IPS DF 6.9 (cell line): ENCODE measurements around the gene PLPP7.

Experiments
- DNase-seq: peaks from one replicate; pipeline ENCODE4 v3.0.0-alpha.2; 2013; ENCODE audit warnings: low read depth, low spot score
- H3K27ac ChIP-seq: one replicate; pipeline ENCODE4 v1.5.1; 2013; ENCODE audit warnings: low read length, control low read depth
- H3K27me3 ChIP-seq: 2 replicates; pipeline ENCODE4 v1.6.1; 2013; ENCODE audit warnings: mild to moderate bottlenecking, low read length; ENCODE audit not compliant: control insufficient read depth, insufficient read depth
- H3K36me3 ChIP-seq: 2 replicates; pipeline ENCODE4 v1.6.1; 2013; ENCODE audit warnings: low read length; ENCODE audit not compliant: control insufficient read depth, insufficient read depth
- H3K4me1 ChIP-seq: 2 replicates; pipeline ENCODE4 v1.6.1; 2013; ENCODE audit warnings: low read length; ENCODE audit not compliant: control insufficient read depth, insufficient read depth
- H3K4me3 ChIP-seq: 2 replicates; pipeline ENCODE4 v1.5.1; 2013; ENCODE audit warnings: mild to moderate bottlenecking, low read length
- H3K9me3 ChIP-seq: 2 replicates; pipeline ENCODE4 v1.6.1; 2013; ENCODE audit warnings: low read length, inconsistent platforms; ENCODE audit not compliant: control insufficient read depth, insufficient read depth
- WGBS: extraction: QIAGEN DNeasy Blood & Tissue Kit; methylation state at CpG from one replicate; pipeline ENCODE4 v1.1.7; 2013; ENCODE audit warnings: mixed read lengths, missing lambda C conversion rate; ENCODE audit not compliant: insufficient read length, insufficient coverage; 5-methylcytosine and 5-hydroxymethylcytosine counted together

PLPP7 gene

DNA sequence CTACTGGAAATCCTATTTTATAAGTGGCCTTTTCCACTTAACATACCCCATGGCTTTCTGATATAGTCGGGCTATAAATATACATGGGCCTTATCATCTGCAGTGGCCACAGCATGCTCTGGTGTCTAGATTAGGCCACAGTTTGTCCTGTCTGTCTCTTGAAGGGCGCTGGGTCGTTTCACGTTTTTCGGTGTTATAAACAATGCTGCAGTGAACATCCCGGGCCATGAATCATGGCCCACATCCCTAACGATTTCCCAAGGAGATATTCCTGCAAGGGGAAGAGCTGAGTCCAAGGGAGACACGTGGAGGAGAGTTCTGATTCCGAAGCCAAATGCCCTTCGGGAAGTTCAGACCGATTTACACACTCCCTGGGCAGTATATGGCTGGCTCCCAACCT lies 8.4 kb downstream of the PLPP7 start:
- WGBS = no CpG with 5 or more reads among the region's 11 CpGs
- 0 out of 2 replicates have a peak, but pooled peaks cover 2% of the 10 kb centered on the region for H3K4me1 ChIP-seq
- no peak for DNase-seq

DNA sequence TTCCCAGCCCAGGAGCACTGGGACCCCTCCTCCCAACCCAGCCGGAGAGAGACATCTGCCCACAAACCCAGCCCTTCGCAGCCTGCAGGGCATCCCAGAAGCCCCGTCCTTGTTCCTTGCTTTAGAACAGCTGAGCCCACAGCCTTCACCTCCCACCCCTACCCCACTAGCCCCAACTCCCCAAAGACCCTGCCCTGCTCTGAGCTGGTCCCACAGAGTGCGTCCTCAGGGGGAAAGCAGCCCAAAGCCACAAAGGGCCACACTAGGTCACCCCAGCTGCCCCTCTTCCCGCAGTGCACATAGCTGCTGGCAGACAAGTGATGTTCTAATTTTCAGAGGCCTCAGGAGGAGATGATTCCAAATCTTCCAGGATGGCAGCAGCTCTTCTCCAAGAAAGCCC lies 8.8 kb downstream of the PLPP7 start:
- no CpG with 5 or more reads among the region's 5 CpGs for WGBS
- Histone ChIP-seq H3K4me3 (no peak overlapping the region), H3K9me3 (no peaks in the 10 kb centered on the region), H3K4me1 (0 out of 2 replicates have a peak, but pooled peaks cover 2% of the 10 kb centered on the region), H3K36me3 (no peaks in the 10 kb centered on the region), H3K27me3 (no peaks in the 10 kb centered on the region), H3K27ac (no peak overlapping the region)
- DNase-seq = no peak

More for the DNA sequence above, 8.4 kb downstream of the PLPP7 start:
- Histone ChIP-seq H3K4me3 (no peak overlapping the region), H3K27ac (no peak overlapping the region), H3K36me3 (no peaks in the 10 kb centered on the region), H3K27me3 (no peaks in the 10 kb centered on the region), H3K9me3 (no peaks in the 10 kb centered on the region)

DNA sequence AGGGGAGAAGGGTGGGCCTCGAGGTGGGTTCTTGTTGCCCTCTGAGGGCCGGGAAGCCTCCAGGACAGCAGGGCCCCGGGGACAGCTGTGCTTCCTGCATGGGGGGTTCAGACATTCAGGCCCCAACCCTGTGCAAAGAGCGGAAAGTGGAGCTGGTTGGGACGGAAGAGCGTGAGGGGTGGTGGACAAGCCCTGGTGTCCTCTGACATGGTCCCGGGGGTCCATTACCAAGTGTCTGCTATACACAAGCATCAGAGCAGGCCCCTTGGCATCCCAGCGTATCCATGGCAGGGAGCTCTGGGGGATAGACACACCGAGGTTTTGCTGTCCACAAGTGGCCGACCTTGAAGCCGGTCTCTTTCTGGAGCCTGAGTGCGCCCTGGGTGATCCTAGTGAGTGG lies 9.3 kb downstream of the PLPP7 start:
- Histone ChIP-seq H3K4me3 (no peak overlapping the region), H3K27ac (no peak overlapping the region), H3K9me3 (no peaks in the 10 kb centered on the region), H3K27me3 (no peaks in the 10 kb centered on the region), H3K4me1 (0 out of 2 replicates have a peak, but pooled peaks cover 2% of the 10 kb centered on the region), H3K36me3 (no peaks in the 10 kb centered on the region)
- no peak for DNase-seq
- WGBS = no CpG with 5 or more reads among the region's 12 CpGs

DNA sequence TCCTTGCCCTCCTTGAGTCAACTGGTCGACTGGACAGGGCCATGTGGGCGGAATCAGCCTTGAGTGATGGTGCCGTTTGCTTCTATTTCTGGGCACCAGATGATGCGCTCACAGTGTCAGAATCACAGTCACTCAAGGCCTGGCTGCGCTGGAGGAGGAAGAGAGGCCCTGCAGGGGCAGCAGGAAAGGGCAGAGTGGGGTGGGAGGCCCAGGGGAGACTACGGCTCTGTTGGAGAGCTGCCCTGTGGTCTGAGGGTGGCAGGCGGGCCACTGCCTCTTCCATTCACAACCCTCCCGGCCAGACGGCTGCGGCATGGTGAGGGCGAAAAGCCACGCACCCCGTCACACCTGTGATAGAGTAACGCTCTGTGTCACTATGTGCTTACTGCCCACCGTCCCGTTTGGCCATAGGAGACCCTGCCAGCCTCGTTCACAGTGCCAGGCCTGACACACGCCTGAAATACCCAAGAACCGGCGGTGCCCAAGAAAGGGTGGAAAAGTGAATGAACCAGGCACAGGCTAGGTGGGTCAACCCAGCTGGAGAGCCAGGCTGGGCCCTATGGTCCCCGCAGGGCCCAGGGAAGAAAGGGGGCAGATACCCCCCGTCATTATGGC lies 9.9 kb downstream of the PLPP7 start:
- H3K27me3 ChIP-seq = no peaks in the 10 kb centered on the region
- 0 out of 2 replicates have a peak, but pooled peaks cover 2% of the 10 kb centered on the region for H3K4me1 ChIP-seq
- H3K9me3 ChIP-seq = no peaks in the 10 kb centered on the region
- no peak overlapping the region for H3K27ac ChIP-seq
- H3K36me3 ChIP-seq = no peaks in the 10 kb centered on the region
- no peak overlapping the region for H3K4me3 ChIP-seq
- no peak for DNase-seq
- WGBS = no CpG with 5 or more reads among the region's 22 CpGs

DNA sequence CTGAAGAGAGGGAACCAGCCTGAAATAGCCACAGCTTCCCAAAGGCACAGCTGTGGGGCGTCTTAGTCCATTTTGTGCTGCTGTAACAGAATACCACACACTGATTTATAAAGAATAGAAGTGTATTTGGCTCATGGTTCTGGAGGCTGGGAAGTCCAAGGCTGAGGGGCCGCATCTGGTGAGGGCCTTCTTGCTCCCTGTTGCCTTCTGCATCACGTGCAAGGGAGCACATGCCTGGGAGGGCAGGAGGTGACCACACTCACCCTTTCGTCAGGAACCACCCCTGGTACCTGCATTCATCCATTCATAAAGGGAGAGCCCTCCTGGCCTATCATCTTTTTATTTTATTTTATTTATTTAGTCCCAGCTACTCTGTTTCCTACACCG lies 10.4 kb downstream of the PLPP7 start:
- H3K27me3 ChIP-seq = no peaks in the 10 kb centered on the region
- no peak overlapping the region for H3K27ac ChIP-seq
- no peak overlapping the region for H3K4me3 ChIP-seq
- DNase-seq = no peak
- H3K4me1 ChIP-seq = 0 out of 2 replicates have a peak, but pooled peaks cover 2% of the 10 kb centered on the region
- no peaks in the 10 kb centered on the region for H3K9me3 ChIP-seq
- H3K36me3 ChIP-seq = no peaks in the 10 kb centered on the region
- no CpG with 5 or more reads among the region's 5 CpGs for WGBS

DNA sequence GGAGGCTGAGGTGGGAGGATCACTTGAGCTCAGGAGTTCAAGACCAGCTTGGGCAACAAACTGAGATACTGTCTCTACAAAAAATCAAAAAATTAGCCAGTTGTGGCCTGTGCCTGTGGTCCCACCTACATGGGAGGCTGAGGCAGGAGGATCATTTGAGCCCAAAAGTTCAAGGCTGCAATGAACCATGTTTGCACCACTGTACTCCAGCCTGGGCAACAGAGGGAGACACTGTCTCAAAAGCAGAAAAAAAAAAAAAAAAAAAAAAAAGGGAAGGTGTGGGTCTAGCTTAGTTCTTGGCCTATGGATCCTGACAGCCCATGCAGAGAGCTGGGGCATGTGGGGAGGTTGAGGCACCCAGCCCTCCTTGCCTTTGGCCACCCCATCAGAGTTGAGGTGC lies 10.9 kb downstream of the PLPP7 start:
- no peaks in the 10 kb centered on the region for H3K27me3 ChIP-seq
- no peak overlapping the region for H3K27ac ChIP-seq
- H3K4me1 ChIP-seq = 0 out of 2 replicates have a peak, but pooled peaks cover 2% of the 10 kb centered on the region
- H3K36me3 ChIP-seq = no peaks in the 10 kb centered on the region
- no peak overlapping the region for H3K4me3 ChIP-seq
- H3K9me3 ChIP-seq = no peaks in the 10 kb centered on the region
- DNase-seq = no peak

DNA sequence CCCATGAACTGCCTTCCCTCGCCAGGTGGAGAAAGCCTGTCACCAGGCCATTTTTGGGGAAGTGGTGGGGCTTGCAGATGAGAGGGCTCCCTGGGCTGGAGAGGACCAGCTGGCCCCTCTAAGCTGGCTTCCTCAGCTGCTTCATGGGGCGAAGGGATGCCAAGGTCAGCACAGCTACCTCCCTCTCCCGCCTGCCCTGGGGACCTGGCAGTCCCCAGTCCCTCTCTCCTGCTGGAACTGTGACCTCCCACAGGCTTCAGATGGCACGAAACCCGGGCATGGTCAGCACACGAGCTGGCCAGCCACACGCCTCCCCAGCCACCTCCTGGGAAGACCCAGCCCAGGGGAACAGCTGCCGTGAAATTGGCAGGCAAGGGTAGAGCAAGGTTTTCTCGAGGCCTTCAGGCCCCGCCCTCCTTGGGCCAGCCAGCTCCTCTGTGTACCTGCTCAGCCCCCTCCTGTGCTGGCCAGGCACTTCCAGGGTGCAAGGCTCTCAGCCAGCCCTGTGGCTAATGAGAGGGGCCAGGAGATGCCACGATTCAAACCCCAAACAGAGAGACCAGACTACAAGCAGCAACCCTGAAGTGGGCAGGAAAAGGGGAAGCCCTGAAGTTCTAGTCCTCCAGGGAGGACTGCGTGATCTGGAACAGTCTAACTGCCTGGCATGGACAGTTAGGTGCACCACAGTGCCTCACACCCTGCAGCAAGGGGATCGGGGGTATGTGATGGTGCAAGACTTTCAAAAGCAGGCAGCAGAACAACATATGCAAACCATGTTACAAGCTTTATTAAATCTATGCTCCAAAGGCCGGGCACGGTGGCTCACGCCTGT lies 12.9 kb downstream of the PLPP7 start:
- Histone ChIP-seq H3K27me3 (no peaks in the 10 kb centered on the region), H3K4me1 (0 out of 2 replicates have a peak, but pooled peaks cover 2% of the 10 kb centered on the region), H3K9me3 (no peaks in the 10 kb centered on the region), H3K27ac (no peak overlapping the region), H3K4me3 (no peak overlapping the region), H3K36me3 (no peaks in the 10 kb centered on the region)
- no peak for DNase-seq
- no CpG with 5 or more reads among the region's 16 CpGs for WGBS

DNA sequence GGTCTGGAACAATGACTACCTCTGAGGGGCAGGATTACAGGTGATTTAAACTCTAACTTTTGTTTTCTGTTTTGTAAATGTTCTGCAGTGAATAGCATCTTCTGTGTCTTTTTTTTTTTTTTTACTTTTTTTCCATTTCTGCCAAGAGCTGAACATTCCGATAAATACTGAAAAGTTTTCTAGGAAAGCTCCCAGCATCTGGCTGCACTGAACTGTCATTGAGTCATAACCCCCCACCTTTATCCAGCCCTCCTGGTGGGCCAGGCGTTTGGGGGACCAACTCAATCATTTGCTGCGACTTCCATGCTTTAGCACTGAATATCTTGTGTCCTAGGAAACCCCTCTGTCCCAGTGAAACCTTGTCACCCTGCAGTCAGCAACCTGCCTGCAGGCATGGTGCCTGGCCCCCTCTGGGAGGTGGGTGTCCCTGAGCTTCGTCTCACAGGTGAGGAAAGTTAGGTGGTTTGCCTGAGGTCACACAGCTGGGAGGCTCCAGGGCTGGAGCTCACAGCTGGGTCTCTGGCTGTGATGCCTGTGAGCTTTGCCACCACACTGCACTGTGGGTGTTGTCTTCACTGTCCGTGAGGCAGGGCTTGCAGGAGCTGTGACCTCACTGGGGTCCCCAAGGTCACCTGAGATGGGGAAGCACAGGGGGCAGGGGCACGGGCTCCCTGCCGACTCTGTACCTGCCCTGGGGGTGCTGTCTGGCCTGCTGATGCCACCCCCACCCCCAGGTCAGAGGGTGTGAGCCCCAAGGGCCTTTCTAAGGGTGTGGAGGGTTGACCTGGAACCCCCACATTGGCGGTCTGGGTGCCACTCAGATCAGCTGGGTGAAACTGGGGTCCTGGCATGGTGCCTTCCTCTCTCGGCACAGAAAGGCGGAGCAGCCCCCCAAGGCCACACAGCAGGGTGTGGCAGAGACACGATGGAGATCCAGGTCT lies 14.1 kb downstream of the PLPP7 start:
- H3K36me3 ChIP-seq = no peaks in the 10 kb centered on the region
- no peaks in the 10 kb centered on the region for H3K27me3 ChIP-seq
- no peak overlapping the region for H3K27ac ChIP-seq
- no CpG with 5 or more reads among the region's 11 CpGs for WGBS
- 0 out of 2 replicates have a peak, but pooled peaks cover 2% of the 10 kb centered on the region for H3K4me1 ChIP-seq
- H3K4me3 ChIP-seq = no peak overlapping the region
- no peak for DNase-seq
- no peaks in the 10 kb centered on the region for H3K9me3 ChIP-seq

DNA sequence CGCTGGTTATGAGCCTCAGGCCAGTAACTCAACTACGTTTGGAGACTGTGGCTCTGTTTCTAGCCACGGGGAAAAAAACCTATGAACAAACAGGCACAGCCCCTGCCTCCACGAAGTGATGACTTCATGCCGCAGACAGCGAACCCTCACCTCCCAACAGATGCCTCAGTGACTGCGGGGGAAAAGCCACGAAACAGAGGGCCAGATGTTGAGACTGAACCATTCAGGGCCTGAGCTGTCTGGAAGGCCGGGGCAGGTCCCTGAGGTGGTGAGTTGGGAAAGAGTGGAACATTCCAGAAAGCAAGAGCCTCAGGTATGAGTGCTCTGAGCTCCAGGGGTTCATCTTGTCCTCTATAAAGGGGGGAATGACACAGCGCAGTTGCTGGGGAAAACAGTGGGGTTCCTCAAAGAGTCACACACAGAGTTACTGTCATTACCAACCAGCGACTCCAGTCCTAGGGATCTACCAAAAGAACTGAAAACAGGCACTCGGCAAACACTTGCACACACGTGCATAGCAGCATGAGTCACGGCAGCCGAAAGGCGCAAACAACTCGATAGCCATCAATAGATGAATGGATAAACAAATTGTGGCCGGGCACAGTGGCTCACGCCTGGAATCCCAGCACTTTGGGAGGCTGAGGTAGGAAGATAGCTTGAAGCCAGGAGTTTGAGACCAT lies 15.3 kb downstream of the PLPP7 start:
- Histone ChIP-seq H3K36me3 (no peaks in the 10 kb centered on the region), H3K4me3 (no peak overlapping the region), H3K4me1 (0 out of 2 replicates have a peak, but pooled peaks cover 2% of the 10 kb centered on the region), H3K27ac (no peak overlapping the region), H3K9me3 (no peaks in the 10 kb centered on the region), H3K27me3 (no peaks in the 10 kb centered on the region)
- WGBS = no CpG with 5 or more reads among the region's 19 CpGs
- no peak for DNase-seq
